WTC11 (cell line): ENCODE measurements around the gene NEURL2. TPM values are rescaled to one million over a fixed set of nuclear protein-coding genes. Genes with fewer than 3 reads are reported as not detected.

Source experiments
- ATF6 ChIP-seq: sonication (generic); formaldehyde crosslinking; IDR thresholded peaks from 2 replicates; pipeline ENCODE4 v1.8.1; 2023; ENCODE audit warnings: mild to moderate bottlenecking, missing genetic modification reagents
- CTCF ChIP-seq: fragments of 200-600 bp; IDR thresholded peaks from 2 replicates; pipeline ENCODE4 v1.8.0; 2022; ENCODE audit warnings: antibody characterized with exemption
- E2F1 ChIP-seq: sonication (generic); formaldehyde crosslinking; IDR thresholded peaks from 2 replicates; pipeline ENCODE4 v1.8.0; 2022; ENCODE audit warnings: mild to moderate bottlenecking, missing genetic modification reagents
- E2F4 ChIP-seq: sonication (generic); formaldehyde crosslinking; IDR thresholded peaks from 2 replicates; pipeline ENCODE4 v1.8.1; 2022; ENCODE audit warnings: low read depth, mild to moderate bottlenecking, moderate library complexity, missing genetic modification reagents, borderline replicate concordance
- FOXK1 ChIP-seq: sonication (generic); formaldehyde crosslinking; IDR thresholded peaks from 2 replicates; pipeline ENCODE4 v1.8.0; 2022; ENCODE audit warnings: mild to moderate bottlenecking, moderate library complexity, missing genetic modification reagents
- NFE2L1 ChIP-seq: sonication (generic); formaldehyde crosslinking; IDR thresholded peaks from 2 replicates; pipeline ENCODE4 v1.8.1; 2023; ENCODE audit warnings: missing genetic modification reagents
- SMAD4 ChIP-seq: sonication (generic); formaldehyde crosslinking; IDR thresholded peaks from 2 replicates; pipeline ENCODE4 v1.8.0; 2022; ENCODE audit warnings: mild to moderate bottlenecking, missing genetic modification reagents
- ZBTB43 ChIP-seq: sonication (generic); formaldehyde crosslinking; IDR thresholded peaks from 2 replicates; pipeline ENCODE4 v1.8.1; 2023; ENCODE audit warnings: mild to moderate bottlenecking, missing genetic modification reagents
- ZNF232 ChIP-seq: sonication (generic); formaldehyde crosslinking; IDR thresholded peaks from 2 replicates; pipeline ENCODE4 v1.8.0; 2022; ENCODE audit warnings: mild to moderate bottlenecking, missing genetic modification reagents
- ZNF263 ChIP-seq: sonication (generic); formaldehyde crosslinking; IDR thresholded peaks from 2 replicates; pipeline ENCODE4 v1.8.1; 2022; ENCODE audit warnings: low read depth, mild to moderate bottlenecking, moderate library complexity, missing genetic modification reagents
- ZNF423 ChIP-seq: fragments of 250-450 bp; sonication (Bioruptor Pico); IDR thresholded peaks from 2 replicates; pipeline ENCODE4 v2.1.2; 2022; ENCODE audit warnings: mild to moderate bottlenecking, moderate library complexity
- ZNF532 ChIP-seq: fragments of 250-450 bp; sonication (Bioruptor Pico); IDR thresholded peaks from 2 replicates; pipeline ENCODE4 v1.9.0; 2021; ENCODE audit warnings: mild to moderate bottlenecking, borderline replicate concordance
- ZNF671 ChIP-seq: fragments of 250-450 bp; sonication (Bioruptor Pico); IDR thresholded peaks from 2 replicates; pipeline ENCODE4 v1.8.0; 2021; ENCODE audit warnings: mild to moderate bottlenecking
- total RNA-seq: library from RNA; stranded (reverse); gene quantifications from 3 replicates; pipeline ENCODE4 v1.2.3, GENCODE V29; 2021
- TF ChIP-seq, protein P1 (sequence below): sonication (generic); formaldehyde crosslinking; IDR thresholded peaks from 2 replicates; pipeline ENCODE4 v1.8.1; 2023; ENCODE audit warnings: mild to moderate bottlenecking, missing genetic modification reagents, borderline replicate concordance
- TF ChIP-seq, protein P2 (sequence below): fragments of 250-450 bp; sonication (Bioruptor Pico); conservative IDR thresholded peaks from 2 replicates; pipeline ENCODE4 v1.9.0; 2021; ENCODE audit warnings: mild to moderate bottlenecking
- TF ChIP-seq, protein P3 (sequence below): sonication (generic); formaldehyde crosslinking; conservative IDR thresholded peaks from 2 replicates; pipeline ENCODE4 v1.8.1; 2022; ENCODE audit warnings: mild to moderate bottlenecking, missing genetic modification reagents

NEURL2 gene
- total RNA-seq, 1 experiment from 2014 or later: 6.6 TPM

- TF ChIP-seq ZBTB43 (CRISPR knock-in tag) (no peak), ZNF423 (CRISPR knock-in tag) (no peak), SMAD4 (CRISPR knock-in tag) (no peak), NFE2L1 (CRISPR knock-in tag) (no peak), E2F1 (CRISPR knock-in tag) (no peak), ZNF232 (CRISPR knock-in tag) (peak; percentile 81), ATF6 (no peak), ZNF263 (CRISPR knock-in tag) (no peak), E2F4 (CRISPR knock-in tag) (no peak), FOXK1 (no peak), ZNF671 (CRISPR knock-in tag) (no peak), ZNF532 (CRISPR knock-in tag) (no peak), CTCF (peak; percentile 35; the same call in 1 of the 2 replicates)
- TF ChIP-seq, protein P1, sequence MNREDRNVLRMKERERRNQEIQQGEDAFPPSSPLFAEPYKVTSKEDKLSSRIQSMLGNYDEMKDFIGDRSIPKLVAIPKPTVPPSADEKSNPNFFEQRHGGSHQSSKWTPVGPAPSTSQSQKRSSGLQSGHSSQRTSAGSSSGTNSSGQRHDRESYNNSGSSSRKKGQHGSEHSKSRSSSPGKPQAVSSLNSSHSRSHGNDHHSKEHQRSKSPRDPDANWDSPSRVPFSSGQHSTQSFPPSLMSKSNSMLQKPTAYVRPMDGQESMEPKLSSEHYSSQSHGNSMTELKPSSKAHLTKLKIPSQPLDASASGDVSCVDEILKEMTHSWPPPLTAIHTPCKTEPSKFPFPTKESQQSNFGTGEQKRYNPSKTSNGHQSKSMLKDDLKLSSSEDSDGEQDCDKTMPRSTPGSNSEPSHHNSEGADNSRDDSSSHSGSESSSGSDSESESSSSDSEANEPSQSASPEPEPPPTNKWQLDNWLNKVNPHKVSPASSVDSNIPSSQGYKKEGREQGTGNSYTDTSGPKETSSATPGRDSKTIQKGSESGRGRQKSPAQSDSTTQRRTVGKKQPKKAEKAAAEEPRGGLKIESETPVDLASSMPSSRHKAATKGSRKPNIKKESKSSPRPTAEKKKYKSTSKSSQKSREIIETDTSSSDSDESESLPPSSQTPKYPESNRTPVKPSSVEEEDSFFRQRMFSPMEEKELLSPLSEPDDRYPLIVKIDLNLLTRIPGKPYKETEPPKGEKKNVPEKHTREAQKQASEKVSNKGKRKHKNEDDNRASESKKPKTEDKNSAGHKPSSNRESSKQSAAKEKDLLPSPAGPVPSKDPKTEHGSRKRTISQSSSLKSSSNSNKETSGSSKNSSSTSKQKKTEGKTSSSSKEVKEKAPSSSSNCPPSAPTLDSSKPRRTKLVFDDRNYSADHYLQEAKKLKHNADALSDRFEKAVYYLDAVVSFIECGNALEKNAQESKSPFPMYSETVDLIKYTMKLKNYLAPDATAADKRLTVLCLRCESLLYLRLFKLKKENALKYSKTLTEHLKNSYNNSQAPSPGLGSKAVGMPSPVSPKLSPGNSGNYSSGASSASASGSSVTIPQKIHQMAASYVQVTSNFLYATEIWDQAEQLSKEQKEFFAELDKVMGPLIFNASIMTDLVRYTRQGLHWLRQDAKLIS: 0 out of 2 replicates have a peak, but pooled peaks have one; percentile 15
- TF ChIP-seq, protein P2, sequence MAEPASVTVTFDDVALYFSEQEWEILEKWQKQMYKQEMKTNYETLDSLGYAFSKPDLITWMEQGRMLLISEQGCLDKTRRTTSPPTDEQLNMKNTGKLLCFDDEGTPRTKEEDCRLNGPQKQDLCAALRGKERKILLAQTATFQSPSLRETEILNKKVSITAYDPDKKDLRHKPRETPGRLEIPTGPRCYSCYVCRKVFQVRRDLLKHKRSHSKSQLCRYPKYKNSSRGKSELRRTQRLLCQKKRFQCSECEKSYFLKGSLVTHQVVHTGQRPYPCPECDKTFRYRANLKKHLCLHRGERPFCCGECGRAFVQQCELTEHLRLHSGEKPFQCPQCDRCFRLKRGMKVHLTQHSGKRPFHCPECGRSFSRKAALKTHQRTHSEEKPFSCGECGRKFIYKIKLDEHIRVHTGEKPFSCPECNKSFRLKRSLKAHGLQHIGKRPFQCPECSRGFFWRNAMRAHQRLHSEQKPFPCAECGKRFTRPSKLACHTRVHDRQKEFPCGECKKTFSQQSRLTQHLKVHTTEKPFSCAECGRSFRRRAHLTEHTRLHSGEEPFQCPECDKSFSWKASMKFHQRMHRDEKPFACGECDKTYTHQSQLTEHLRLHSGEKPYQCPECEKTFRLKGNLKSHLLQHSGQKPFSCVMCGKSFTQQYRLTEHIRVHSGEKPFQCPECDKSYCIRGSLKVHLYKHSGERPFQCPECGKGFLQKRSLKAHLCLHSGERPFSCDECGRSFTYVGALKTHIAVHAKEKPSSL (CRISPR knock-in tag): no peak
- TF ChIP-seq, protein P3, sequence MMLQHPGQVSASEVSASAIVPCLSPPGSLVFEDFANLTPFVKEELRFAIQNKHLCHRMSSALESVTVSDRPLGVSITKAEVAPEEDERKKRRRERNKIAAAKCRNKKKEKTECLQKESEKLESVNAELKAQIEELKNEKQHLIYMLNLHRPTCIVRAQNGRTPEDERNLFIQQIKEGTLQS (CRISPR knock-in tag): no peak
These were observed 677 bp downstream of the NEURL2 start (continued) for GRCh38 chr20:45890077-45890984.
